GM12878 (cell line): Measurements from ENCODE around the gene VEPH1. TPM values are rescaled to one million over a fixed set of nuclear protein-coding genes. Genes with fewer than 3 reads are reported as not detected.

Source experiments
- ATAC-seq: fragments of 200-7000 bp; cut with Tn5 transposase; 3 replicates; pipeline ENCODE4 v1.9.1; 2020; ENCODE audit warnings: mild to moderate bottlenecking, moderate library complexity
- BruUV-seq: library from RNA; stranded (reverse); fragments of 400-500 nt; replicated peaks from 2 replicates; lab custom pipeline; 2021; lab: Mats Ljungman, UMichigan
- CTCF ChIA-PET: fragments of 300-600 bp; sonication (Branson Sonifier 250); formaldehyde crosslinking; extraction: SDS; loops from one replicate; lab custom pipeline; 2021; ENCODE audit warnings: inconsistent platforms; lab: Yijun Ruan, JAX
- POLR2A ChIA-PET: fragments of 350-600 bp; formaldehyde crosslinking; extraction: SDS; loops from one replicate; lab custom pipeline; 2021; ENCODE audit warnings: inconsistent platforms; lab: Charles Lee
- RAD21 ChIA-PET: fragments of 300-600 bp; sonication (Branson Sonifier 250); formaldehyde crosslinking; loops from one replicate; lab custom pipeline; 2023; ENCODE audit warnings: antibody characterized with exemption; ENCODE audit not compliant: unreplicated experiment; lab: Charles Lee
- SMC1A ChIA-PET: fragments of 300-600 bp; sonication (Branson Sonifier 250); formaldehyde crosslinking; loops from one replicate; lab custom pipeline; 2023; ENCODE audit not compliant: unreplicated experiment, uncharacterized antibody; lab: Charles Lee
- DNase-seq: peaks from one replicate; pipeline ENCODE4 v3.0.0-alpha.2; 2011; ENCODE audit warnings: low read depth, low spot score
- FAIRE-seq: peaks from 3 replicates; lab custom pipeline; 2011; peaks lifted over from hg19 to GRCh38; lab: Jason Lieb, UNC
- H2AFZ ChIP-seq: 2 replicates; pipeline ENCODE4 v1.6.0; 2011; ENCODE audit warnings: low read depth, low read length, control low read depth; ENCODE audit not compliant: control insufficient read depth
- H3K27ac ChIP-seq: 2 replicates; pipeline ENCODE4 v1.5.1; 2011; ENCODE audit warnings: control low read depth; ENCODE audit not compliant: control insufficient read depth, insufficient read depth
- H3K27me3 ChIP-seq, 2 experiments: replicated peaks in 1 of 2; 2 replicates each; pipeline versions ENCODE4 v1.6.0 to v1.6.1; 2011; ENCODE audit warnings: low read length in 1 of 2; ENCODE audit not compliant: control insufficient read depth in 2 of 2, insufficient read depth in 2 of 2
- H3K36me3 ChIP-seq, 2 experiments: 2 replicates each; pipeline ENCODE4 v1.5.1; 2011; ENCODE audit warnings: low read length in 1 of 2; ENCODE audit not compliant: control insufficient read depth in 2 of 2, insufficient read depth in 2 of 2
- H3K4me1 ChIP-seq: 2 replicates; pipeline ENCODE4 v1.6.1; 2011; ENCODE audit warnings: mild to moderate bottlenecking, low read length, moderate library complexity, mixed read lengths; ENCODE audit not compliant: control insufficient read depth, insufficient read depth
- H3K4me2 ChIP-seq: 2 replicates; pipeline ENCODE4 v1.6.0; 2011; ENCODE audit warnings: control low read depth; ENCODE audit not compliant: control insufficient read depth, insufficient read depth
- H3K4me3 ChIP-seq: fragments of 200-600 bp; sonication (generic); 2 replicates; pipeline ENCODE4 v1.5.1; 2016
- H3K79me2 ChIP-seq: 2 replicates; pipeline ENCODE4 v1.6.0; 2011; ENCODE audit warnings: low read length; ENCODE audit not compliant: control insufficient read depth, insufficient read depth
- H3K9ac ChIP-seq: 2 replicates; pipeline ENCODE4 v1.8.0; 2011; ENCODE audit warnings: low read length, control low read depth, mixed read lengths; ENCODE audit not compliant: control insufficient read depth, insufficient read depth
- H3K9me3 ChIP-seq: replicated peaks from 3 replicates; pipeline ENCODE4 v1.5.1; 2011; ENCODE audit warnings: mild to moderate bottlenecking, low read length; ENCODE audit not compliant: control insufficient read depth, insufficient read depth
- H4K20me1 ChIP-seq: 2 replicates; pipeline ENCODE4 v1.6.0; 2011; ENCODE audit not compliant: control insufficient read depth, insufficient read depth
- CREM ChIP-seq: IDR thresholded peaks from 2 replicates; pipeline ENCODE4 v1.6.1; 2014; ENCODE audit warnings: antibody characterized with exemption, low read depth
- GATAD2B ChIP-seq: fragments of 450-650 bp; conservative IDR thresholded peaks from 2 replicates; pipeline ENCODE4 v1.6.1; 2017; ENCODE audit warnings: low read depth, mild to moderate bottlenecking, moderate library complexity
- HDAC2 ChIP-seq: fragments of 200-600 bp; sonication (generic); IDR thresholded peaks from 2 replicates; pipeline ENCODE4 v1.6.1; 2017
- KAT2A ChIP-seq: conservative IDR thresholded peaks from 2 replicates; pipeline ENCODE4 v1.6.1; 2011; ENCODE audit warnings: low read depth, low read length; ENCODE audit not compliant: control insufficient read depth
- MEF2B ChIP-seq: fragments of 450-650 bp; IDR thresholded peaks from 2 replicates; pipeline ENCODE4 v1.6.1; 2018; ENCODE audit warnings: mild to moderate bottlenecking, moderate library complexity; ENCODE audit not compliant: partially characterized antibody, poor library complexity, severe bottlenecking
- NR2F1 ChIP-seq: fragments of 450-650 bp; conservative IDR thresholded peaks from 2 replicates; pipeline ENCODE4 v1.6.1; 2017; ENCODE audit warnings: mild to moderate bottlenecking
- RB1 ChIP-seq: fragments of 450-650 bp; formaldehyde crosslinking; IDR thresholded peaks from 2 replicates; pipeline ENCODE4 v1.6.1; 2017; ENCODE audit warnings: mild to moderate bottlenecking, borderline replicate concordance
- REST ChIP-seq: IDR thresholded peaks from 2 replicates; pipeline ENCODE4 v1.6.1; 2012; ENCODE audit warnings: mild to moderate bottlenecking, low read depth, low read length
- RFX5 ChIP-seq: IDR thresholded peaks from 2 replicates; pipeline ENCODE4 v1.6.1; 2011; ENCODE audit warnings: low read depth, low read length, improper control_type of control experiment
- SIX5 ChIP-seq: IDR thresholded peaks from 2 replicates; pipeline ENCODE4 v1.6.1; 2011; ENCODE audit warnings: mild to moderate bottlenecking, low read depth, low read length, moderate library complexity; ENCODE audit not compliant: severe bottlenecking
- SMAD5 ChIP-seq: IDR thresholded peaks from 2 replicates; pipeline ENCODE4 v1.6.1; 2016; ENCODE audit warnings: antibody characterized with exemption, low read depth
- TAF1 ChIP-seq: IDR thresholded peaks from 2 replicates; pipeline ENCODE4 v1.6.1; 2011; ENCODE audit warnings: mild to moderate bottlenecking, low read depth, low read length, borderline replicate concordance
- TCF3 ChIP-seq: IDR thresholded peaks from 2 replicates; pipeline ENCODE4 v1.6.1; 2012; ENCODE audit warnings: low read depth, mild to moderate bottlenecking, low read length, borderline replicate concordance; ENCODE audit not compliant: insufficient read depth
- ZNF207 ChIP-seq: fragments of 450-650 bp; IDR thresholded peaks from 2 replicates; pipeline ENCODE4 v1.6.1; 2014; ENCODE audit warnings: antibody characterized with exemption, mild to moderate bottlenecking, borderline replicate concordance
- ZZZ3 ChIP-seq: IDR thresholded peaks from 2 replicates; pipeline ENCODE4 v1.6.1; 2011; ENCODE audit warnings: low read depth; ENCODE audit not compliant: control insufficient read depth, insufficient read length
- WGBS: methylation state at CpG from one replicate; pipeline ENCODE4 v1.1.6; 2016; ENCODE audit warnings: low lambda C conversion rate; ENCODE audit not compliant: insufficient replicate concordance, insufficient coverage; ENCODE audit errors: missing lambda C conversion rate; 5-methylcytosine and 5-hydroxymethylcytosine counted together
- in situ Hi-C: fragments of 300-500 bp; cut with MboI; formaldehyde crosslinking; loops from 9 replicates; pipeline ENCODE4 v1.14.3; 2018; ENCODE audit warnings: mixed read lengths
- intact Hi-C: fragments of 100-400 bp; cut with micrococcal nuclease; formaldehyde crosslinking; loops from one replicate; pipeline ENCODE4 v1.14.2; 2022; ENCODE audit not compliant: unreplicated experiment
- polyA plus RNA-seq, 11 experiments: library from polyadenylated mRNA; depleted of rRNA in 4 of 11; unstranded in 6 of 11; stranded (reverse) in 5 of 11; fragments of >200 nt; fragmentation: Nextera tagmentation in 4 of 11; fragmentation: Illumina TruSeq in 1 of 11; extraction: Ambion mirVana in 4 of 11; extraction: Trizol in 1 of 11; gene quantifications; 1 replicate in 1 of 11; 2 replicates in 10 of 11; pipeline versions ENCODE4 v1.2.1 to v1.2.3, GENCODE V29; 2011 to 2016; ENCODE audit warnings: inconsistent platforms in 2 of 11, missing spikeins in 2 of 11, low read depth in 1 of 11
- total RNA-seq, 4 experiments: library from RNA; depleted of rRNA in 3 of 4; stranded (reverse); fragments of >200 nt in 3 of 4; fragmentation: Illumina TruSeq in 1 of 4; extraction: Trizol in 1 of 4; gene quantifications; 2 replicates each; pipeline versions ENCODE4 v1.2.1 to v1.2.3, GENCODE V29; 2013 to 2021

Gene VEPH1
- total and polyA plus RNA-seq, 10 of the 15 experiments (the other 5 are each of a cell fraction or from before 2014, with no cell fraction given) = 0.04 to 0.26 (median 0.17) TPM; not detected in 7

GRCh38 chr3:157491136-157491535 lies 12.1 kb downstream of the VEPH1 start:
- FAIRE-seq (no peak), ATAC-seq (no peak), DNase-seq (no peak)
- H3K4me2 ChIP-seq = no peak overlapping the region
- no peaks in the 10 kb centered on the region for H3K9me3 ChIP-seq
- ChIA-PET POLR2A (no interaction called here), CTCF (no interaction called here), SMC1A (no interaction called here), RAD21 (no interaction called here)
- H3K4me3 ChIP-seq = no peak overlapping the region
- no peak overlapping the region for H3K27ac ChIP-seq
- no peaks in the 10 kb centered on the region for H3K79me2 ChIP-seq
- no peak overlapping the region for H3K9ac ChIP-seq
- 79% methylated on average over 2 of the region's 2 CpGs for WGBS
- H4K20me1 ChIP-seq = no peaks in the 10 kb centered on the region
- in situ Hi-C loops (no loop called here), intact Hi-C loops (loop anchor here (5.0 to 10.0 kb wide), 3 partner anchors 136 to 289 kb away; no protein-coding TSS in a partner anchor)
- H3K36me3 ChIP-seq = no peaks in the 10 kb centered on the region
- H2AFZ ChIP-seq = no peak overlapping the region
- no peaks in the 10 kb centered on the region; a peak in 1 of 4 replicates for H3K27me3 ChIP-seq
- no peaks in the 10 kb centered on the region for H3K4me1 ChIP-seq
- no peak for TF ChIP-seq HDAC2
- TF ChIP-seq ZNF207 = no peak
- TF ChIP-seq CREM = no peak
- TF ChIP-seq KAT2A = no peak
- TF ChIP-seq GATAD2B = no peak
- TF ChIP-seq SIX5 = no peak
- no peak for TF ChIP-seq RB1
- no peak for TF ChIP-seq NR2F1
- TF ChIP-seq TAF1 = no peak
- TF ChIP-seq ZZZ3 = no peak
- TF ChIP-seq SMAD5 = no peak
- TF ChIP-seq TCF3 = no peak
- TF ChIP-seq REST = no peak
- TF ChIP-seq RFX5 = no peak
- TF ChIP-seq MEF2B = no peak
- BruUV-seq = no TSS peak
